ENCODE data around the gene KIF1B. TPM values are rescaled to one million over a fixed set of nuclear protein-coding genes. Genes with fewer than 3 reads are reported as not detected.

Gene KIF1B
- total and polyA plus RNA-seq, 4 donors = 8.4 to 40.9 (median 8.9) TPM

GRCh38 chr1:10353282-10353681, 142.9 kb downstream of the KIF1B start:
- Histone ChIP-seq H3K27ac (ENCODE audit: low read depth in 1 of 2, low read length in 2 of 2) (no peak overlapping the region), H3K27me3 (ENCODE audit: control insufficient read depth in 4 of 4, insufficient read depth in 4 of 4, low read length in 3 of 4) (no peaks in the 10 kb centered on the region), H3K36me3 (ENCODE audit: control insufficient read depth in 4 of 4, insufficient read depth in 3 of 4, low read depth in 1 of 4, low read length in 3 of 4) (peaks cover 2 to 41% (median 33%) of the 10 kb centered on the region in 4 donors), H3K4me1 (ENCODE audit: control insufficient read depth in 4 of 4, insufficient read depth in 4 of 4, low read length in 3 of 4) (no peaks in the 10 kb centered on the region), H3K9ac (ENCODE audit: low read depth in 1 of 2, low read length in 2 of 2) (no peak overlapping the region), H3K4me3 (ENCODE audit: low read depth in 1 of 3, low read length in 3 of 3) (no peak overlapping the region), H3K9me3 (ENCODE audit: control insufficient read depth in 4 of 4, low read length in 3 of 4) (no peaks in the 10 kb centered on the region)
- WGBS = 89% methylated on average over 4 of the region's 4 CpGs
- no peak for TF ChIP-seq GABPA (IDR thresholded peaks at IDR 0.05 in 1 of 2, conservative IDR thresholded peaks at IDR 0.05 in 1 of 2)
- no peak for TF ChIP-seq NR2F2 (IDR thresholded peaks at IDR 0.05)
- no peak for DNase-seq (ENCODE audit: low spot score)

- 72% methylated on average over 2 of the region's 2 CpGs for WGBS
- no peaks in the 10 kb centered on the region for H3K4me1 ChIP-seq (ENCODE audit: control insufficient read depth in 4 of 4, insufficient read depth in 4 of 4, low read length in 3 of 4)
- no peak overlapping the region for H3K9ac ChIP-seq (ENCODE audit: low read depth in 1 of 2, low read length in 2 of 2)
- H3K27me3 ChIP-seq (ENCODE audit: control insufficient read depth in 4 of 4, insufficient read depth in 4 of 4, low read length in 3 of 4) = no peaks in the 10 kb centered on the region
- H3K36me3 ChIP-seq (ENCODE audit: control insufficient read depth in 4 of 4, insufficient read depth in 3 of 4, low read depth in 1 of 4, low read length in 3 of 4) = peaks cover 2 to 38% (median 30%) of the 10 kb centered on the region in 4 donors
- DNase-seq (ENCODE audit: low spot score) = no peak
- TF ChIP-seq YY1 (IDR thresholded peaks at IDR 0.05) = no peak
- TF ChIP-seq RAD21 (IDR thresholded peaks at IDR 0.05) = no peak
- no peak for TF ChIP-seq HNF4G (IDR thresholded peaks at IDR 0.05)
- TF ChIP-seq JUND (IDR thresholded peaks at IDR 0.05) = no peak
- TF ChIP-seq REST (IDR thresholded peaks at IDR 0.05) = no peak
- TF ChIP-seq GABPA (IDR thresholded peaks at IDR 0.05 in 1 of 2, conservative IDR thresholded peaks at IDR 0.05 in 1 of 2) = no peak
- no peak for TF ChIP-seq EGR1 (IDR thresholded peaks at IDR 0.05; ENCODE audit: low read depth in 2 of 2)
- no peak for TF ChIP-seq FOXA2 (IDR thresholded peaks at IDR 0.05)
- TF ChIP-seq SP1 (IDR thresholded peaks at IDR 0.05) = no peak
- TF ChIP-seq HNF4A (conservative IDR thresholded peaks at IDR 0.05) = no peak
- no peak for TF ChIP-seq CTCF (IDR thresholded peaks at IDR 0.05; ENCODE audit: low read depth, low read length, missing input control)
- TF ChIP-seq NR2F2 (IDR thresholded peaks at IDR 0.05) = no peak
- no peak for TF ChIP-seq TAF1 (conservative IDR thresholded peaks at IDR 0.05)
- no peak overlapping the region for H3K27ac ChIP-seq (ENCODE audit: low read depth in 1 of 2, low read length in 2 of 2)
- no peak overlapping the region for H3K4me3 ChIP-seq (ENCODE audit: low read depth in 1 of 3, low read length in 3 of 3)
- H3K9me3 ChIP-seq (ENCODE audit: control insufficient read depth in 4 of 4, low read length in 3 of 4) = no peaks in the 10 kb centered on the region
Observed at GRCh38 chr1:10353693-10354092, 143.3 kb downstream of the KIF1B start.

- Histone ChIP-seq H3K9me3 (ENCODE audit: control insufficient read depth in 4 of 4, low read length in 3 of 4) (no peaks in the 10 kb centered on the region), H3K36me3 (ENCODE audit: control insufficient read depth in 4 of 4, insufficient read depth in 3 of 4, low read depth in 1 of 4, low read length in 3 of 4) (peaks cover 7 to 28% (median 19%) of the 10 kb centered on the region in 4 donors), H3K4me1 (ENCODE audit: control insufficient read depth in 4 of 4, insufficient read depth in 4 of 4, low read length in 3 of 4) (no peaks in the 10 kb centered on the region), H3K9ac (ENCODE audit: low read depth in 1 of 2, low read length in 2 of 2) (no peak overlapping the region), H3K27ac (ENCODE audit: low read depth in 1 of 2, low read length in 2 of 2) (no peak overlapping the region), H3K27me3 (ENCODE audit: control insufficient read depth in 4 of 4, insufficient read depth in 4 of 4, low read length in 3 of 4) (no peaks in the 10 kb centered on the region), H3K4me3 (ENCODE audit: low read depth in 1 of 3, low read length in 3 of 3) (no peak overlapping the region)
- 96% methylated on average over 1 of the region's 1 CpG for WGBS
- DNase-seq (ENCODE audit: low spot score) = no peak
- TF ChIP-seq MAX (IDR thresholded peaks at IDR 0.05) = no peak
- TF ChIP-seq YY1 (IDR thresholded peaks at IDR 0.05) = no peak
- TF ChIP-seq RXRA (IDR thresholded peaks at IDR 0.05) = no peak
- TF ChIP-seq FOXA2 (IDR thresholded peaks at IDR 0.05) = no peak
- TF ChIP-seq CTCF (IDR thresholded peaks at IDR 0.05; ENCODE audit: low read depth, low read length, missing input control) = no peak
- no peak for TF ChIP-seq FOXA1 (IDR thresholded peaks at IDR 0.05)
- no peak for TF ChIP-seq ATF3 (IDR thresholded peaks at IDR 0.05)
- TF ChIP-seq GABPA (IDR thresholded peaks at IDR 0.05 in 1 of 2, conservative IDR thresholded peaks at IDR 0.05 in 1 of 2) = no peak
- no peak for TF ChIP-seq RAD21 (IDR thresholded peaks at IDR 0.05)
- no peak for TF ChIP-seq EGR1 (IDR thresholded peaks at IDR 0.05; ENCODE audit: low read depth in 2 of 2)
- TF ChIP-seq JUND (IDR thresholded peaks at IDR 0.05) = no peak
- no peak for TF ChIP-seq SP1 (IDR thresholded peaks at IDR 0.05)
- TF ChIP-seq TAF1 (conservative IDR thresholded peaks at IDR 0.05) = no peak
Observed at GRCh38 chr1:10360045-10360444, 149.7 kb downstream of the KIF1B start.

Data from liver (tissue), 9 donors.